HG03095 (cell line): ENCODE results near the gene WNT7B.

Experiments used
- ATAC-seq: cut with Tn5 transposase; IDR thresholded peaks from one replicate; pipeline ENCODE4 v1.9.1; 2021; ENCODE audit warnings: moderate library complexity; ENCODE audit not compliant: unreplicated experiment

WNT7B gene

DNA sequence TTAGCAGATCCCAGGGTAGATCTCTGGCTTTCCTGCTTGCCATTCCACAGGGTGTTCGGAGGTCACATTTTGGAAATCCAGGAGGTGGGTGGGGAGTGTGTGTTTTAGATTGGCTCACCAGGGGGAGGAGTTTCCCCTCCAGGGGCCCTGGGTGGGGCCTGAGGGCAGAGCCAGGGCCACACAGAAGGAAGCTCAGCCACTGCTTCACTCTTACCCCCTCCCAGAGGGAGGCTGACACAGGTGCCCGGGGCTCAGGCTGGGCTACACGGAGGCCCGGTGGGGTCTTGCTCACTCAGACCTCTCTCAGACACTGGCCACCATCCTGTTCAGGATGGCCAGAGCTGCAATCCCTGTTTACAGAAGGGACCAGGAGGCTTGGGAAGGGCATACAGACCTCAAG, 2.5 kb downstream of the WNT7B start:
- no peak for ATAC-seq

DNA sequence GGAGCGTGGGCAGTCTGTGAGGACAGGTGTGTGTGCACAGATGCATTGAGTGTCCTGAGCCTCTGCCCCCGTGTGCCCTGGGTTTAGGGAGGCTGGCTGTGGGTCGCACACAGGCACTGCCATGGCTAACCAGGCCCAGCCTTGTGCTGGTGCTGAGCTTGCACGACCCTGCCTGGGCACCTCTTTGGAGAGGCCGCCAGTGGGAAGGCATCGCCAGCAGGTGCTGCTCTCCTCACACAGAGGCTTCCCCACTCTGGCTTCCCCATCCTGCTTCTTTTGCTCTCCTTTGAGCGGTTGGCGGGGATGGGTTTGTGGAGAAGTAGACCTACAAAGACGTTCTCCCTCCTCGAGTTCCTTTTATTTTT, 4.1 kb downstream of the WNT7B start:
- ATAC-seq, result no peak

- no peak for ATAC-seq
Observed at GRCh38 chr22:45972091-45972888, 4.7 kb downstream of the WNT7B start.

GRCh38 chr22:45971408-45972028, 5.4 kb downstream of the WNT7B start:
- no peak for ATAC-seq

GRCh38 chr22:45970705-45971407, 6.1 kb downstream of the WNT7B start:
- ATAC-seq, result no peak

DNA sequence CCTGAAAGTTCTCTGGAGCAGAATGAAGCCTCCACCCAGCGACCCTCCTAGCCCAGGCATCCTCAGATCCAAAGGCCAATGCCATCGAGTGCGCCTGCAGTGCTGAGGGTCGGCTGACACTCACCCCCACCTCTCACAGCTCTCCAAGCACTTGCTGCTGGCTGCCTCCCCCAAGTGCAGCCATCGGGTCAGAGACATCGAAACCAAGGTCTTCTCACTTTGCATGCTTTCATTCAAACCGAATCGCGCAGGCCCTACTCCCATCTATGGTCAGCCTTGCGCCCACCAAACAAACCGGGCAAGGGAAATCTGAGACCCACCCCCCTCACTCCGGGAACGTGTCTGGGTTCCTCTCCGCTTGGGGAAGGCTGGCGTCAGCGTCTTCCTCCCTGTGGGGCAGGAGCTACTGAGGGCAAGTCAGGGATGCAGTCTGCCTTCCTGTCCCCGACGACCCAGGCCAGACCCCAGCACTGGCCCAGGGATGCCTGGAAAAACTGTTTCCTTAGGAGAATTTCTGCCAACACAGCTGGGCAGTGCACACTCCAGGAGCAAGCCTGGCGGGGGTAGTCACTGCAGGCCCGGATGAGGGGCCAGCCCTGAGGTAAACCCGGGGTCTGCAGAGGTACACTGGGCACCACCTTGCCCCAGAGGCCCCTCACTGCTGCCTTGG, 7.0 kb downstream of the WNT7B start:
- no peak for ATAC-seq

- no peak for ATAC-seq
Observed at GRCh38 chr22:45969414-45969799, 7.6 kb downstream of the WNT7B start.

DNA sequence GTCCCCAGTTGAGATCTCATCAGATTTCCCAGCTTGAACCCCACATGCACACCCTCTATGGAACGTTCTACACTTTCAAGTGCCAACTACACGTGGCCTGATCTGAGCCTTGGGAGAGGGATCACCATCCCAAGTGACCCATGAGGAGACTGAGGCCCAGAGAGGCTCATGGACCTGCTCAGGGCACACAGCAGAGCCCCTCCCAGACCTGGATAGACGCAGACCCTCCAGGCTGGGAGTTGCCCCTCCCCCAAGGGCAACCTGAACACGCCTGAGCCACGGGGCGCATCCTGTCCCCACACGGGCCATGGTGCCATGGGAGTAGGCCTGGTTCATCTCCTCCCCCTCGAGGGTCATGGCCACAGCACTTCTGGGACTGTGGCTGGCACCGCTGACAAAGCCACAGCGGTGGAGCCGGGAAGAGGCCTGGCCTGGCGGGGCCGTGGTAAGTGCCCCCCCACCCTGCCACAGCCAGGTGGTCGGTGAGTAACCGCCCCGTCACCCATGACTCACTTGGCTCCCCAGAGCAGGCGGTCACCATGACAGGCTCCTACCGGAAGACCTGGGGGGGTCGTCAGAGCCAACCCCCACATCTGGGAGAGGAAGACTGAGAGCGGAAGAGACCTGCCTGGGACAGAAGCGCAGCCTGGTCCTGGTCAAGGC, 8.1 kb downstream of the WNT7B start:
- no peak for ATAC-seq

DNA sequence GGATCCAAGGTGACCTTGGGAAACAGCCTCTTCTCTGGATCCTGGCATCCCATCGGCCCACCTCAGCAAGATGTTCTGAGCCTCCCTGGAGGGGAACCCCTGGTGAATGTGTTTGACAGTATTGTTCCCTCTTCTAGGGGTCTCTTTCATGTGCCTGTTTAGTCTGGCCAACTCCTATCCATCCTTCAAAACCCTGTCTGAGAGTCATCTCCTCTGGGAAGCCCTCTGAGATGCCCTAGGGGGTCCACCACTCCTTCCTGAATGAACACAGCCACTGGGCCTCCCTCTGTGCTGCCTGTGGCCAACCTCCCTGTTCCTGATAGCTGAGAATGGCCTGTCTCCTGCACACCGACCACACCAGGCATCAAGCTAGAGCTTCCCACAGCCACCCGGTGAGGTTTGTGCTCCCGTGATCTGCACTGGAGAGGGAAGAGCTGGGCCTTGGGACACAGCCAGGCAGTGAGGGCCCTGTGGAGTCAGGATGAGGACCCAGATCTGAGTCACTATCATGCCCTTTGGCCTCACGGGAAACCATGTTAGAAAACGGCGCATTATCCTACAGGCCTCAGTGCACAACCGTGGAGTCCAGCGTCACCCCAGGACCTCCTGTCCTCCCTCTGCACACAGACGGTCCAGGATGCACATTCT, 8.8 kb downstream of the WNT7B start:
- ATAC-seq, result no peak

- no peak for ATAC-seq
Observed at GRCh38 chr22:45966895-45967365, 10.0 kb downstream of the WNT7B start.

- no peak for ATAC-seq
Observed at GRCh38 chr22:45966320-45966894, 10.6 kb downstream of the WNT7B start.

GRCh38 chr22:45965563-45965962, 11.4 kb downstream of the WNT7B start:
- no peak for ATAC-seq

DNA sequence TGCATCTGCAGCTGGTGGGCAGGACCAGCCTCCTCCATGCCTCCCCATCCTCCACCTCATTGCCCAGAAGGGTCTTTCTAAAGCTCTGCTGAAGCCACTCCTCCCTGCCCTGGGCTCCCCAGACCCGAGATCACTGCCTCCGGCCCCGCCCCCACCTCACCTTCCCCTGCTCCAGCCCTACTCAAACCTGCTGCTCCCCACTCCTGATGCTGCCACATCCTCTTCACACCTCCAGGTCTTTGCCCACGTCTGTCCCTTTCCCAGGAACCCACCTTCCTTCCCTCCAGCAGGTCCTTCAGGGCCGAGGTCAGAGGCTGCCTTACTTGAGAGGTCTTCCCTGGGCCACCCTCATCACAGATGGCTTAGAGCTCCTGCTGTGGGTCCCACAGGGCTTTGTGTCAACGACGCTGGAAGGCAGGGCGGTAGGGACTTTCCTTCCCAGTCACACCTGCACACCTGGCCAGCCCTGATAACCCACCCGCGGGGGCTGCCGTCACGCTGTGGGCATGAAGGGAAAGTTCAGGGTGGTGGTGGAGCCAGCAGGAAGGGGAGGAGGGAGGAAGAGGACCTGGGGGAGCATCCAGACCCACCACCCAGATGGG, 11.9 kb downstream of the WNT7B start:
- ATAC-seq, result no peak

DNA sequence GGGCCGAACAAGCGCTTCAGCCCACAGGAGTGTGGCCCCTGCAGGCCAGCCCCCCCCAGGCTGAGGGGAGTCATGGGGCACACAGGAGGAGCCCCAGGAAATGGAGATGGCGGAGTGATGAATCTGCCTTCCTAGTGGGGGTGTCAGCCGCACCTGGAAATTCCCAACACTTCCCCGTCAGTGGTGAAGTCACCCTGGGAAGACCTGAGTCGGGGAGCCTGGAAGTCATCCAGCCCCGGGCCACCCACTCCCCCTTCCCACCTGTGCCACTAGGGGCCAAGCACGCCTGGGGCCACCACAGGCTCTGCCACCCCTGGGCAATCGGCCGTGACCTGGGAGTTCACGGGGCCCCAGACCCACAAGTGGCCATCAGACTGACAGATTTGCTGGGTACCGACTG, 12.6 kb downstream of the WNT7B start:
- ATAC-seq, result no peak

- ATAC-seq, result no peak
Observed at GRCh38 chr22:45963821-45964220, 13.1 kb downstream of the WNT7B start.

DNA sequence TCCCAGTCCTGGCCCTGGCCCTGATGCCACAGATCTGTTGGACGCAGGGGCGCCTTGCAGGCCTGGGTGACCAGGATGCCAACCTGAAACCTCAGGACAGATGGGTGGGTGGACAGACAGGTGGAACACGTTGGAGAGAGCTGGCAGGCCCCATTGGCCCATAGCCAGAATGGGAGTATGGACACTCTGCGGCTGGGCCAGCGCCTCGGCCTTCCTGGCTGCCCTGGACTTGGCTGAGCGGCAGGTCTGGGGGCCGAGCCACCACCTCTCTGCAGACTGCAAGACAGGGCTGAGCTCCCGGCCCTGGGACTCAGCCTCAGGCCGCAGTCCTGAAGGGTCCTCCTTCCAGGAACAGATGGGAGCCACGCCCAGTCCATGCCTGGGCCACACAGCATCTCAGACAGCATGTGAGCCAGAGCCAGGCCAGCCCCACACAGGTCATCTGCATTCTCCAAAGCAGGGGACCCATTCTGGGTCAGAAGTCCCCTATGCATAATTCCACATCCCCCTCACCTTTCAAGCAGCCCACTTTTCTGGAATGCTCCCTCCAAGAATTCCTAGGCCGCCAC, 14.1 kb downstream of the WNT7B start:
- ATAC-seq, result no peak

DNA sequence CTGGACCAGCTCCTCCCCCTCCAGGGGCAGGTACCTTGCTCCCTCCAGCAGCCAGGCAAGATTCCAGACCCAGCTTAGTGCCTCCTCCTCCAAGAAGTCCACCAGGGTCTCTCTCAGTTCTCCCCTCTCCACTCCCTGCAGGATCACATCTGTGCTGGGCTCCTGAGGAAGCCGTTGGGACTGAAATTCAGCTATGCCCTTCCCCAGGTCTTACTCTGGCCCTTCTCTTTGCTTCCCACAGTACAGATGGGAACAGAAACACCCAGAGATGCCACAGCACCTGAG, 14.6 kb downstream of the WNT7B start:
- ATAC-seq, result no peak

- ATAC-seq, result no peak
Observed at GRCh38 chr22:45961679-45962433, 15.1 kb downstream of the WNT7B start.
